ENCODE results near the gene SIVA1.

Gene SIVA1

GRCh38 chr14:104798300-104799243 is 45.6 kb downstream of the SIVA1 start:
- no peak for DNase-seq

- no peak for DNase-seq
These were observed 46.5 kb downstream of the SIVA1 start for GRCh38 chr14:104799244-104800014.

GRCh38 chr14:104800015-104800770 is 47.2 kb downstream of the SIVA1 start:
- no peak for DNase-seq

- DNase-seq: no peak
These were observed 48.0 kb downstream of the SIVA1 start, which contains the start of gene ZBTB42 for GRCh38 chr14:104800771-104801519. Gene ZBTB42 (plus strand): TSS chr14:104801101. CDS start chr14:104801198, 97 bp downstream.

- DNase-seq: no peak
These were observed 48.8 kb downstream of the SIVA1 start for GRCh38 chr14:104801520-104802393.

GRCh38 chr14:104802394-104803184 is 49.6 kb downstream of the SIVA1 start:
- DNase-seq: no peak

GRCh38 chr14:104803280-104803911 is 50.4 kb downstream of the SIVA1 start:
- no peak for DNase-seq

GRCh38 chr14:104803912-104804410 is 51.0 kb downstream of the SIVA1 start:
- no peak for DNase-seq

- DNase-seq: no peak
These were observed 51.8 kb downstream of the SIVA1 start for GRCh38 chr14:104804481-104805325.

GRCh38 chr14:104805326-104805678 is 52.4 kb downstream of the SIVA1 start:
- no peak for DNase-seq

- no peak for DNase-seq
These were observed 53.1 kb downstream of the SIVA1 start for GRCh38 chr14:104805941-104806624.

- no peak for DNase-seq
These were observed 53.9 kb downstream of the SIVA1 start for GRCh38 chr14:104806625-104807465.

- no peak for DNase-seq
These were observed 55.5 kb downstream of the SIVA1 start for GRCh38 chr14:104808456-104808855.
